ENCODE data around the gene FAM110A. TPM values are rescaled to one million over a fixed set of nuclear protein-coding genes. Genes with fewer than 3 reads are reported as not detected.
"Not testable (repeated sequence)": the region's sequence is repeated elsewhere in the genome, so short reads cannot be mapped to it uniquely, and the experiment has no call there.

Gene FAM110A
- total and polyA plus RNA-seq, 7 donors: 0.83 to 3.4 (median 2.4) TPM

DNA sequence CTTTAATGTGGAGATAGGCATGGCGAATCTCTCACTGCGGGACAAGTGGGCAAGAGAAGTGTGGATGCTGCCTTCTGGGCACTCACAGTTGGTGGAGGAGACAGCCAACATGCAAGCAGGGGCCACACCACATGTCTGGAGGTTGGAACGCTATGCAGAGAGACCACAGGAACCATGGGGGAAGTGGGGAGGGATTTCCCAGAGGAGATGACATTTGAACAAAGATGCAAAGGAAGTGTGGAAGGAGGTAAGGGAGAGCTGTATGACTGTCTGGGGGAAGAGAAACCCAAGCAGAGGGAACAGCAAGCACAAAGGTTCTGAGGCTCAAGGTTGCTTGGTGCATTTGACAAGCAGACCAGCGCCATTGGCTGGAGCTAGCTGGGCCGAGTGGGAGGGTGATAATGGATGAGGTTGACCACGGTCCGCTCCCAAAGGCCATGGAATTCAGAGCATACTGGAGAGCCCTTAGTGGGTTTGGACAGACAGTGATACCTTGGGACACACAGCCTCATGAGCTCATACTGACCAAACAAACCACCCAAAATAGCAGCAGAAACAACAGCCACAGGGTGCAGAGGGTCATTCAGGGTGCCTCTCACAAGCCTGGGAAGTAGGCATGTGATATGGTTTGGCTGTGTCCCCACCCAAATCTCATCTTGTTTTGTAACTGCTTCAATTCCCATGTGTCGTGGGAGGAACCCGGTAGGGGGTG, 7.6 kb upstream of the FAM110A start:
- peak; percentile 49 to 76 (median 56) for ATAC-seq
- TF ChIP-seq, protein P1, sequence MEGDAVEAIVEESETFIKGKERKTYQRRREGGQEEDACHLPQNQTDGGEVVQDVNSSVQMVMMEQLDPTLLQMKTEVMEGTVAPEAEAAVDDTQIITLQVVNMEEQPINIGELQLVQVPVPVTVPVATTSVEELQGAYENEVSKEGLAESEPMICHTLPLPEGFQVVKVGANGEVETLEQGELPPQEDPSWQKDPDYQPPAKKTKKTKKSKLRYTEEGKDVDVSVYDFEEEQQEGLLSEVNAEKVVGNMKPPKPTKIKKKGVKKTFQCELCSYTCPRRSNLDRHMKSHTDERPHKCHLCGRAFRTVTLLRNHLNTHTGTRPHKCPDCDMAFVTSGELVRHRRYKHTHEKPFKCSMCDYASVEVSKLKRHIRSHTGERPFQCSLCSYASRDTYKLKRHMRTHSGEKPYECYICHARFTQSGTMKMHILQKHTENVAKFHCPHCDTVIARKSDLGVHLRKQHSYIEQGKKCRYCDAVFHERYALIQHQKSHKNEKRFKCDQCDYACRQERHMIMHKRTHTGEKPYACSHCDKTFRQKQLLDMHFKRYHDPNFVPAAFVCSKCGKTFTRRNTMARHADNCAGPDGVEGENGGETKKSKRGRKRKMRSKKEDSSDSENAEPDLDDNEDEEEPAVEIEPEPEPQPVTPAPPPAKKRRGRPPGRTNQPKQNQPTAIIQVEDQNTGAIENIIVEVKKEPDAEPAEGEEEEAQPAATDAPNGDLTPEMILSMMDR (IDR thresholded peaks at IDR 0.05): no peak
- H3K27ac ChIP-seq: peak overlapping the region; percentile 10
- H3K4me3 ChIP-seq: no peak overlapping the region
- no peaks in the 10 kb centered on the region for H3K27me3 ChIP-seq (ENCODE audit: insufficient read depth in 3 of 3, low read length in 2 of 3)
- H3K4me1 ChIP-seq: peaks cover 53% of the 10 kb centered on the region
- WGBS, 3 donors: 45 to 54% (median 49%) methylated on average over 9 of the region's 9 CpGs
- no peak for DNase-seq
- intact Hi-C loops (cut with DNase I): no loop called here
- no peaks in the 10 kb centered on the region for H3K9me3 ChIP-seq
- H3K36me3 ChIP-seq (ENCODE audit: insufficient read depth in 1 of 2, low read depth in 1 of 2): no peaks in the 10 kb centered on the region

DNA sequence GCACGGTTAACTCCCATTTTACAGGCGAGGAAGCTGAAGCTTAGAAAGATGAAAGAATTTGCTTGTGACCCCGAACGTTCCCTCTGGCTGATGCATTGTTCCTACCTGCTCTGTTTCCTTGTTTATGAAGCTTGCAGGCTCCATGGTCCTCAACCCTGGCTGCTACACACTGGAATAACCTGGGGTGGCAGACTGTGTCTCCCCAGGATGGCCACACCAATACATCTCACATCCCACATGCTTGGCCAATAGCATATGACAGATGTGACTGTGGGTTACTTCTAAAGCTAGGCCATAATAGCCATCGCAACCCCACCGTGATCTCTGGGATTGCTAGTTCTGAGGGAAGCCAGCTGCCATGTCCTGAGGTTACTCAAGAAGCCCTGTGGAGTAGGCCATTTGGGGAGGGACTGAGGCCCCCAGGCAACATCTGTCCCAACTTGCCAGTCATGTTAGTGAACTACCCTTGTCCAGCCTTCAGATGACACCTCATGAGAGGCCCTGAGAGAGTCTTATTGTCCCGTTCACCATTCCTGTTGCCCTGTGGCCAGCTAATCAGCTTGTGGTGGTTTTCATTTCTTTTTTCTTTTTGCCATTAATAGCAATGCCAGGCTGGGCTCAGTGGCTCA, 6.7 kb upstream of the FAM110A start:
- DNase-seq (no peak), ATAC-seq (no peak)
- no peak overlapping the region for H3K27ac ChIP-seq
- H3K36me3 ChIP-seq (ENCODE audit: insufficient read depth in 1 of 2, low read depth in 1 of 2): no peaks in the 10 kb centered on the region
- WGBS, 3 donors: 82 to 89% (median 83%) methylated on average over 7 of the region's 7 CpGs
- no peak overlapping the region for H3K4me3 ChIP-seq
- H3K27me3 ChIP-seq (ENCODE audit: insufficient read depth in 3 of 3, low read length in 2 of 3): no peaks in the 10 kb centered on the region
- intact Hi-C loops (cut with DNase I): no loop called here
- TF ChIP-seq, protein P1 (IDR thresholded peaks at IDR 0.05): no peak
- peaks cover 44% of the 10 kb centered on the region for H3K4me1 ChIP-seq
- no peaks in the 10 kb centered on the region for H3K9me3 ChIP-seq

DNA sequence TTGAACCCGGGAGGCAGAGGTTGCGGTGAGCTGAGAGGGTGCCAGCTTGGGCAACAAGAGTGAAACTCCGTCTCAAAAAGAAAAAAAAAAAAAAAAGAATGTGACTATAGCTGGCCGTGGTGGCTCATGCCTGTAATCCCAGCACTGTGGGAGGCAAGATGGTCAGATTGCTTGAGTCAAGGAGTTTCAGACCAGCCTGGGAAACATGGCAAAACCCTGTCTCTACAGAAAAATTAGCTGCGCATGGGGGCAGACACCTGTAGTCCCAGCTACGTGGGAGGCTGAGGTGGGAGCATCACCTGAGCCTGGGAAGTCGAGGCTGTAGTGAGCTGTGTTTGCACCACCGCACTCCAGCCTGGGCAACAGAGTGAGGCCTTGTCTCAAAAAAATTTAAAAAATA, 5.5 kb upstream of the FAM110A start:
- 83 to 95% (median 92%) methylated on average over 7 to 8 of the region's 8 CpGs for WGBS, 3 donors
- not testable (repeated sequence) for H3K4me3 ChIP-seq

DNA sequence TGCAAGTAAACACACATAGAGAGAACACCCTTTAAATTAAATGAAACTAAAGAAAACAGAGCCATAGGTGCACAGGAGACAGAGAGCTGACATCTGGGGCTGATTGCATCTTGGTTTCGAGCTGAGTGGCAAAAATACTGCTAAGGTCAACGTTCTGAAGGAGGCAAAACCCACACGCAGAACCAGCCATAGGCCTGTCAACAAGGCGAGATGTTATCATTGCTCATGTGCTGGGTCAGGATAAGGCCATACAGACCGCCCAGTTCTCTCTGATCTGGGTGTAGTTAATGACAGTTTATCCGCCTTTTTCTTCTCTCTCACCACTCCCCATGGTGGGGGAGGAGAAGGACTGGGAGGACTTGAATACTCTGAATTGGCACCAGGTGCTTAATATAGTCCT, 4.5 kb upstream of the FAM110A start:
- intact Hi-C loops (cut with DNase I): no loop called here
- DNase-seq: no peak
- TF ChIP-seq, protein P1 (IDR thresholded peaks at IDR 0.05): no peak

More for the DNA sequence above, 5.5 kb upstream of the FAM110A start:
- DNase-seq; intact Hi-C loops (cut with DNase I); H3K9me3 ChIP-seq; H3K27me3 ChIP-seq (ENCODE audit: insufficient read depth in 3 of 3, low read length in 2 of 3); ATAC-seq; H3K36me3 ChIP-seq (ENCODE audit: insufficient read depth in 1 of 2, low read depth in 1 of 2); H3K27ac ChIP-seq: not testable (repeated sequence)
- peaks cover 42% of the 10 kb centered on the region for H3K4me1 ChIP-seq

DNA sequence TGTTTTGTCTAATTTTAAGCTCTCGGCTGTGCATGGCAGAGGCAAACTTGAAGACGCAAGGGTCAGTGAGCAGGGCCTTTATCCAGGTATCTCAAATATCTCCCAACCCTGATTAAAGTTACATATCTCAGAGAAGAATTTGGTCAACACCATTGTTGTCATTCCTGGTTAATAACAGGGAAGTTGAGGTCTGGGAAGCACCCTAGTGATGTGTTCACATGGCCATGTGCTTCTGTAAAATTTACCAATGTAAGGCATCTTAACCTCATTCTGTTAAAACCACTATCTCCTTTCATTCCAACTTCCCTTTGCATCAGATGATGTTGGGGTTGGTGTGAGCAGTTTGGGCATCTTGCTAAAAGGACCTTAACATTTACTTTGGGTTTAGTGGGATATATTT, 4.0 kb upstream of the FAM110A start:
- H3K36me3 ChIP-seq (ENCODE audit: insufficient read depth in 1 of 2, low read depth in 1 of 2): no peaks in the 10 kb centered on the region
- peaks cover 34% of the 10 kb centered on the region for H3K4me1 ChIP-seq
- WGBS, 3 donors: 30 to 56% (median 36%) methylated on average over 2 of the region's 2 CpGs
- H3K27me3 ChIP-seq (ENCODE audit: insufficient read depth in 3 of 3, low read length in 2 of 3): no peaks in the 10 kb centered on the region
- H3K4me3 ChIP-seq: no peak overlapping the region
- ATAC-seq (no peak), DNase-seq (no peak)
- H3K9me3 ChIP-seq: no peaks in the 10 kb centered on the region
- TF ChIP-seq, protein P1 (IDR thresholded peaks at IDR 0.05): no peak
- intact Hi-C loops (cut with DNase I): no loop called here
- H3K27ac ChIP-seq: peak overlapping the region; percentile 30

More for the DNA sequence above, 4.5 kb upstream of the FAM110A start:
- no peak overlapping the region for H3K4me3 ChIP-seq
- no peaks in the 10 kb centered on the region for H3K36me3 ChIP-seq (ENCODE audit: insufficient read depth in 1 of 2, low read depth in 1 of 2)
- 41 to 77% (median 56%) methylated on average over 6 of the region's 6 CpGs for WGBS, 3 donors
- no peak for ATAC-seq
- H3K27me3 ChIP-seq (ENCODE audit: insufficient read depth in 3 of 3, low read length in 2 of 3): no peaks in the 10 kb centered on the region
- no peaks in the 10 kb centered on the region for H3K9me3 ChIP-seq
- peaks cover 34% of the 10 kb centered on the region for H3K4me1 ChIP-seq
- peak overlapping the region; percentile 30 for H3K27ac ChIP-seq
